Transverse colon (tissue), 4 donors: ENCODE data around the gene OR9I1. TPM values are rescaled to one million over a fixed set of nuclear protein-coding genes. Genes with fewer than 3 reads are reported as not detected.

Source experiments
- DNase-seq: peaks from one replicate; pipeline ENCODE4 v3.0.0-alpha.2; 2019
- H3K27ac ChIP-seq, 4 donors: fragments of 200-600 bp; sonication (generic); 2 replicates each; pipeline ENCODE4 v1.5.1; 2016 to 2018; ENCODE audit warnings: inconsistent platforms in 4 of 4
- H3K27me3 ChIP-seq: fragments of 200-600 bp; sonication (generic); 2 replicates; pipeline ENCODE4 v1.5.1; 2017; ENCODE audit warnings: inconsistent platforms
- H3K36me3 ChIP-seq, 4 donors: fragments of 200-600 bp; sonication (generic); 2 replicates each; pipeline ENCODE4 v1.5.1; 2017 to 2019; ENCODE audit warnings: inconsistent platforms in 4 of 4
- H3K4me1 ChIP-seq, 4 donors: fragments of 200-600 bp; sonication (generic); 2 replicates each; pipeline ENCODE4 v1.5.1; 2017 to 2020; ENCODE audit warnings: inconsistent platforms in 4 of 4
- H3K4me3 ChIP-seq, 4 donors: fragments of 200-600 bp; sonication (generic); 1 replicate in 1 of 4; 2 replicates in 3 of 4; pipeline versions ENCODE4 v1.5.1 to v1.6.1; 2017 to 2019; ENCODE audit warnings: inconsistent platforms in 4 of 4
- H3K9me3 ChIP-seq, 2 donors: fragments of 200-600 bp; sonication (generic); 2 replicates each; pipeline ENCODE4 v1.5.1; 2017 to 2019; ENCODE audit warnings: inconsistent platforms in 2 of 2
- EP300 ChIP-seq: sonication (generic); formaldehyde crosslinking; IDR thresholded peaks from one replicate; pipeline ENCODE4 v1.6.1; 2017; ENCODE audit warnings: antibody characterized with exemption, low read depth
- POLR2A ChIP-seq: fragments of 450-650 bp; IDR thresholded peaks from one replicate; pipeline ENCODE4 v1.6.1; 2016; ENCODE audit warnings: antibody characterized with exemption, mild to moderate bottlenecking, moderate library complexity
- POLR2AphosphoS5 ChIP-seq, 3 donors: sonication (generic); formaldehyde crosslinking; IDR thresholded peaks; one replicate each; pipeline ENCODE4 v1.6.1; 2016; ENCODE audit warnings: antibody characterized with exemption in 3 of 3
- WGBS, 2 donors: methylation state at CpG; one replicate each; pipeline ENCODE4 v1.1.5; 2018; ENCODE audit warnings: low coverage in 1 of 2; 5-methylcytosine and 5-hydroxymethylcytosine counted together
- in situ Hi-C, 4 donors: fragments of 200-750 bp; cut with MboI; loops; one replicate each; pipeline versions ENCODE4 v1.15.0 to v1.15.1; 2017; ENCODE audit warnings: low sequenced_read_pairs in 3 of 4, low pct_ligation_motif_present in 1 of 4, low pct_unique_long_range_greater_than_20kb in 1 of 4
- intact Hi-C: fragments of 100-400 bp; cut with DNase I; formaldehyde crosslinking; loops from one replicate; pipeline ENCODE4 v1.15.1; 2023; ENCODE audit warnings: low total_unique reads
- total RNA-seq, 4 donors: library from RNA; depleted of rRNA; stranded (reverse); fragments of >200 nt; gene quantifications; one replicate each; pipeline ENCODE4 v1.1.0, GENCODE V29; 2016
- TF ChIP-seq, protein P1 (sequence below), 5 experiments: fragments of 200-600 bp in 3 of 5; fragments of 450-650 bp in 2 of 5; sonication (generic) in 3 of 5; IDR thresholded peaks; 1 replicate in 2 of 5; 2 replicates in 3 of 5; pipeline ENCODE4 v1.5.1; 2016 to 2017; ENCODE audit warnings: antibody characterized with exemption in 5 of 5, inconsistent platforms in 3 of 5, mild to moderate bottlenecking in 2 of 5, moderate library complexity in 1 of 5

Gene OR9I1
- total RNA-seq = not detected

DNA sequence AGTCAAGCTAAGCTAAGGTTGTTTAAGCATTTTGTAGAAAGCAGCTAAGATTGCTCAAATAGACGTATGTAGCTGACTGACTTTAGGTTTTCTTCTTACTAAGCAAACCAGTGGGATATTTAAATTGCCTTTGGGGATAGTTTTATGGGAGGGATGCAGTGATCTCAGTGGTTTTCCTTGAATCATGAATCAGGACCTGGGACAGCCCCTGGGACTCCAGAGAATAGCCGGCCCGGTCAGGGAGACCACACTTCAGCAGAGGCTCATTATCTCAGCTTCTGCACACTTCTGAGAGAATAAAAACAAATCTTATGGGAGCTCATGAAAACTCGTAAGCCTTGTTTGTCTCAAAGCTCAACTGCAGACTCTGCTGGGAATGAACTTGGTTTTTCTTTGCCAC is at the start of gene OR9I1:
OR9I1 (minus strand) TSS at position 62 of the 400 bp plus-strand sequence. CDS start 6,086 bp downstream, outside the sequence.
- Histone ChIP-seq H3K9me3 (no peaks in the 10 kb centered on the region), H3K36me3 (no peaks in the 10 kb centered on the region), H3K4me3 (no peak within 1 kb of the TSS), H3K27ac (no peak within 1 kb of the TSS), H3K27me3 (no peaks in the 10 kb centered on the region), H3K4me1 (no peaks in the 10 kb centered on the region)
- TF ChIP-seq POLR2A (no peak), EP300 (no peak), POLR2AphosphoS5 (IDR thresholded peaks at IDR 0.05) (no peak)
- TF ChIP-seq, protein P1, sequence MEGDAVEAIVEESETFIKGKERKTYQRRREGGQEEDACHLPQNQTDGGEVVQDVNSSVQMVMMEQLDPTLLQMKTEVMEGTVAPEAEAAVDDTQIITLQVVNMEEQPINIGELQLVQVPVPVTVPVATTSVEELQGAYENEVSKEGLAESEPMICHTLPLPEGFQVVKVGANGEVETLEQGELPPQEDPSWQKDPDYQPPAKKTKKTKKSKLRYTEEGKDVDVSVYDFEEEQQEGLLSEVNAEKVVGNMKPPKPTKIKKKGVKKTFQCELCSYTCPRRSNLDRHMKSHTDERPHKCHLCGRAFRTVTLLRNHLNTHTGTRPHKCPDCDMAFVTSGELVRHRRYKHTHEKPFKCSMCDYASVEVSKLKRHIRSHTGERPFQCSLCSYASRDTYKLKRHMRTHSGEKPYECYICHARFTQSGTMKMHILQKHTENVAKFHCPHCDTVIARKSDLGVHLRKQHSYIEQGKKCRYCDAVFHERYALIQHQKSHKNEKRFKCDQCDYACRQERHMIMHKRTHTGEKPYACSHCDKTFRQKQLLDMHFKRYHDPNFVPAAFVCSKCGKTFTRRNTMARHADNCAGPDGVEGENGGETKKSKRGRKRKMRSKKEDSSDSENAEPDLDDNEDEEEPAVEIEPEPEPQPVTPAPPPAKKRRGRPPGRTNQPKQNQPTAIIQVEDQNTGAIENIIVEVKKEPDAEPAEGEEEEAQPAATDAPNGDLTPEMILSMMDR (IDR thresholded peaks at IDR 0.05) = no peak
- DNase-seq = no peak
- in situ Hi-C loops = no loop called here
- intact Hi-C loops = no loop called here
- WGBS, 2 donors = 54% methylated on average over 4 of the region's 4 CpGs; no CpG with 5 or more reads in 1 of the 2 donors

DNA sequence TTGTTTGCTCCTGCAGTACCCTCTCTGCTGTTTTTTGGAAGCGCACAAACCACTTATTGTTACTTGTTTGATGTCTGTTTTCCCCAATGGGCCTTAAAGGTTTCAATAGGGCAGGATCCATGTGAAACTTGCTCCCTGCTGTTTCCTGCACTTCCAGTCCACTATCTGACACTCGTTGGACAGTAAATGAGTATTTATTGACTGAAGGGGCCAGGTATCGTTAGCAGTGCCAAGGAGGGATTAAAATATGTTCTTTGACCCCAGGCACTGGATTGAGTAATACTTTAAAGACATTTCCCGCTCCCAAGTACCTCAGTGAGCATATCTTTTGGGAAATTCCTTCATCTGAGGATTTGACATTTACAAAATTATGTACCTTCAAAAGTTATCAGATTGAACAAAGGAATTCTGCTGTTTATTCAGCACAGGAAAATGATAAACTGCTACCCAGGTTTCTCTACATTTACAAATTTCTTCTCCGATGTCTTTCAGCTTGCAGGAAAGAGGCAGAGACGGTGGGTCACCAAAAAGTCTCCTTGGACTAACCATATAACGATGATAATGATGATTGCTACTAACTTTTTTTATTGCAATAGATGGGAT is 40.3 kb upstream of the OR9I1 start:
- TF ChIP-seq POLR2A (no peak), POLR2AphosphoS5 (IDR thresholded peaks at IDR 0.05) (peak in 1 of 3 donors; percentile 47)
- Histone ChIP-seq H3K36me3 (no peaks in the 10 kb centered on the region), H3K9me3 (no peaks in the 10 kb centered on the region), H3K4me3 (no peak overlapping the region), H3K27ac (peak overlapping the region in 2 of 4 donors; percentile 25 to 43), H3K4me1 (peaks cover 0 to 27% (median 6%) of the 10 kb centered on the region in 4 donors), H3K27me3 (no peaks in the 10 kb centered on the region)
- peak; percentile 23 for DNase-seq
- in situ Hi-C loops (loop anchor here in 1 of 4 donors (25.0 kb wide), 1 partner anchor 97 kb away; the partner anchor contains the start of gene OR10W1), intact Hi-C loops (no loop called here)
- WGBS, 2 donors = 38 to 39% methylated on average over 7 of the region's 7 CpGs

GRCh38 chr11:58164990-58165389 is 39.7 kb upstream of the OR9I1 start:
- DNase-seq = no peak
- in situ Hi-C loops (loop anchor here in 1 of 4 donors (25.0 kb wide), 1 partner anchor 97 kb away; the partner anchor contains the start of gene OR10W1), intact Hi-C loops (no loop called here)
- TF ChIP-seq EP300 (no peak), POLR2AphosphoS5 (IDR thresholded peaks at IDR 0.05) (no peak), POLR2A (no peak)
- TF ChIP-seq, protein P1 (IDR thresholded peaks at IDR 0.05) = no peak
- Histone ChIP-seq H3K4me3 (no peak overlapping the region), H3K4me1 (peaks cover 0 to 27% (median 6%) of the 10 kb centered on the region in 4 donors), H3K36me3 (no peaks in the 10 kb centered on the region), H3K27ac (peak overlapping the region in 2 of 4 donors; percentile 25 to 43), H3K9me3 (no peaks in the 10 kb centered on the region), H3K27me3 (no peaks in the 10 kb centered on the region)
- 0 to 30% methylated on average over 1 of the region's 1 CpG for WGBS, 2 donors

GRCh38 chr11:58164389-58164788 is 39.1 kb upstream of the OR9I1 start:
- peaks cover 0 to 27% (median 6%) of the 10 kb centered on the region in 4 donors for H3K4me1 ChIP-seq
- peak overlapping the region in 2 of 4 donors; percentile 25 to 43 for H3K27ac ChIP-seq
- H3K9me3 ChIP-seq = no peaks in the 10 kb centered on the region
- in situ Hi-C loops = loop anchor here in 1 of 4 donors (25.0 kb wide), 1 partner anchor 98 kb away; the partner anchor contains the start of gene OR10W1
- H3K4me3 ChIP-seq = no peak overlapping the region
- no peak for TF ChIP-seq EP300
- TF ChIP-seq POLR2A = no peak
- DNase-seq = no peak
- intact Hi-C loops = no loop called here
- no peaks in the 10 kb centered on the region for H3K27me3 ChIP-seq
- H3K36me3 ChIP-seq = no peaks in the 10 kb centered on the region
- 46 to 55% methylated on average over 4 of the region's 4 CpGs for WGBS, 2 donors

- no peaks in the 10 kb centered on the region for H3K36me3 ChIP-seq
- WGBS, 2 donors = 84 to 85% methylated on average over 2 to 3 of the region's 3 CpGs
- no peaks in the 10 kb centered on the region for H3K9me3 ChIP-seq
- no peak overlapping the region for H3K27ac ChIP-seq
- TF ChIP-seq, protein P1 (IDR thresholded peaks at IDR 0.05) = no peak
- TF ChIP-seq POLR2AphosphoS5 (IDR thresholded peaks at IDR 0.05) = no peak
- TF ChIP-seq POLR2A = no peak
- TF ChIP-seq EP300 = no peak
- H3K4me3 ChIP-seq = no peak overlapping the region
- in situ Hi-C loops (loop anchor here in 1 of 4 donors (25.0 kb wide), 1 partner anchor 110 kb away; the partner anchor contains the start of gene OR10W1), intact Hi-C loops (no loop called here)
- DNase-seq = no peak
- no peaks in the 10 kb centered on the region for H3K4me1 ChIP-seq
- no peaks in the 10 kb centered on the region for H3K27me3 ChIP-seq
These were observed 27.5 kb upstream of the OR9I1 start for GRCh38 chr11:58152781-58153180.
